A549 (cell line): ENCODE results near the gene SART1. TPM values are rescaled to one million over a fixed set of nuclear protein-coding genes. Genes with fewer than 3 reads are reported as not detected.

Source experiments
- ATAC-seq, 2 experiments: fragments of 200-7000 bp in 1 of 2; fragments of >200 bp in 1 of 2; cut with Nextera tagmentation in 1 of 2; cut with Tn5 transposase in 1 of 2; 3 replicates each; pipeline versions ENCODE4 v1.8.0 to v1.9.1; 2018 to 2020; ENCODE audit warnings: mild to moderate bottlenecking in 1 of 2, moderate library complexity in 1 of 2
- CTCF ChIA-PET: fragments of 300-600 bp; sonication (Branson Sonifier 250); formaldehyde crosslinking; extraction: SDS; loops from one replicate; lab custom pipeline; 2021; ENCODE audit warnings: antibody characterized with exemption, inconsistent platforms; lab: Yijun Ruan, JAX
- POLR2A ChIA-PET: fragments of 350-600 bp; formaldehyde crosslinking; extraction: SDS; loops from one replicate; lab custom pipeline; 2021; ENCODE audit warnings: antibody characterized with exemption, inconsistent platforms; lab: Yijun Ruan, JAX
- DNase-seq, 2 experiments: peaks; one replicate each; pipeline versions ENCODE4 v3.0.0 to v3.0.0-alpha.2; 2011 to 2016; ENCODE audit warnings: low read depth in 1 of 2, low spot score in 1 of 2
- FAIRE-seq: peaks from 2 replicates; lab custom pipeline; 2011; peaks lifted over from hg19 to GRCh38; lab: Jason Lieb, UNC
- H3K27ac ChIP-seq, 2 experiments: fragments of >200 bp; sonication (Bioruptor Twin); formaldehyde crosslinking; 3 replicates each; pipeline ENCODE4 v1.5.1; 2016 to 2017
- H3K4me1 ChIP-seq: fragments of >200 bp; sonication (Bioruptor Twin); formaldehyde crosslinking; 3 replicates; pipeline ENCODE4 v1.6.1; 2016
- H3K4me2 ChIP-seq: fragments of >200 bp; sonication (Bioruptor Twin); formaldehyde crosslinking; 3 replicates; pipeline ENCODE4 v1.6.1; 2016
- H3K4me3 ChIP-seq: fragments of >200 bp; sonication (Bioruptor Twin); formaldehyde crosslinking; 3 replicates; pipeline ENCODE4 v1.5.1; 2016
- H3K9me3 ChIP-seq: fragments of >200 bp; sonication (Bioruptor Twin); formaldehyde crosslinking; 3 replicates; pipeline ENCODE4 v1.6.1; 2016
- BCL3 ChIP-seq: fragments of >200 bp; sonication (Bioruptor Twin); formaldehyde crosslinking; IDR thresholded peaks from 3 replicates; pipeline ENCODE4 v1.6.1; 2016
- CBX2 ChIP-seq: fragments of 200-600 bp; sonication (generic); IDR thresholded peaks from 2 replicates; pipeline ENCODE4 v1.6.1; 2016; ENCODE audit warnings: low read depth, mild to moderate bottlenecking, borderline replicate concordance
- E2F6 ChIP-seq: IDR thresholded peaks from 2 replicates; pipeline ENCODE4 v1.6.1; 2012; ENCODE audit warnings: low read depth, borderline replicate concordance
- EHF ChIP-seq: fragments of 250-450 bp; sonication (Bioruptor Pico); IDR thresholded peaks from 2 replicates; pipeline ENCODE4 v1.5.0; 2020; ENCODE audit warnings: mild to moderate bottlenecking
- FOXS1 ChIP-seq: fragments of 250-450 bp; sonication (Bioruptor Pico); IDR thresholded peaks from 2 replicates; pipeline ENCODE4 v1.5.0; 2020; ENCODE audit warnings: mild to moderate bottlenecking, moderate library complexity
- HDAC2 ChIP-seq: fragments of 200-600 bp; sonication (generic); IDR thresholded peaks from 2 replicates; pipeline ENCODE4 v1.6.1; 2016
- HEYL ChIP-seq: fragments of 250-450 bp; sonication (Bioruptor Pico); IDR thresholded peaks from 2 replicates; pipeline ENCODE4 v1.8.0; 2021; ENCODE audit warnings: mild to moderate bottlenecking, moderate library complexity
- HOXB13 ChIP-seq: fragments of 250-450 bp; sonication (Bioruptor Pico); IDR thresholded peaks from 2 replicates; pipeline ENCODE4 v1.5.0; 2020; ENCODE audit warnings: low read depth, mild to moderate bottlenecking, moderate library complexity
- KDM5A ChIP-seq: fragments of 200-600 bp; sonication (generic); IDR thresholded peaks from 2 replicates; pipeline ENCODE4 v1.6.1; 2016; ENCODE audit warnings: antibody characterized with exemption, mild to moderate bottlenecking
- MAX ChIP-seq: IDR thresholded peaks from 2 replicates; pipeline ENCODE4 v1.6.1; 2012
- MYC ChIP-seq: IDR thresholded peaks from 2 replicates; pipeline ENCODE4 v1.6.1; 2012; ENCODE audit warnings: mild to moderate bottlenecking, inconsistent platforms, low read length, improper control_type of control experiment, borderline replicate concordance
- NR3C1 ChIP-seq: fragments of >200 bp; sonication (Bioruptor Twin); formaldehyde crosslinking; IDR thresholded peaks from 3 replicates; pipeline ENCODE4 v1.6.1; 2017
- PBX3 ChIP-seq: IDR thresholded peaks from 2 replicates; pipeline ENCODE4 v1.6.1; 2012
- RARB ChIP-seq: fragments of 250-450 bp; sonication (Bioruptor Pico); IDR thresholded peaks from 2 replicates; pipeline ENCODE4 v1.8.0; 2021; ENCODE audit warnings: mild to moderate bottlenecking, moderate library complexity
- RCOR1 ChIP-seq: fragments of 150-350 bp; IDR thresholded peaks from 2 replicates; pipeline ENCODE4 v1.6.1; 2014; ENCODE audit warnings: antibody characterized with exemption, low read length, low read depth
- REST ChIP-seq: fragments of 200-600 bp; sonication (generic); IDR thresholded peaks from 2 replicates; pipeline ENCODE4 v1.6.1; 2016; ENCODE audit warnings: antibody characterized with exemption, mild to moderate bottlenecking, moderate library complexity
- ZC3H11A ChIP-seq: fragments of 450-650 bp; IDR thresholded peaks from 2 replicates; pipeline ENCODE4 v1.6.1; 2014; ENCODE audit warnings: antibody characterized with exemption, mild to moderate bottlenecking
- ZFP36 ChIP-seq: fragments of 450-650 bp; IDR thresholded peaks from 2 replicates; pipeline ENCODE4 v1.6.1; 2014; ENCODE audit warnings: borderline replicate concordance; ENCODE audit not compliant: partially characterized antibody
- WGBS: methylation state at CpG from one replicate; pipeline ENCODE4 v1.1.6; 2017; ENCODE audit errors: missing lambda C conversion rate; 5-methylcytosine and 5-hydroxymethylcytosine counted together
- polyA plus RNA-seq, 4 experiments: library from polyadenylated mRNA; depleted of rRNA in 3 of 4; stranded (reverse); fragments of >200 nt; fragmentation: RNase III in 1 of 4; extraction: RNeasy Plus Mini Kit Qiagen cat#74134 plus additional on column Dnase treatment in 1 of 4; gene quantifications; 2 replicates in 3 of 4; 3 replicates in 1 of 4; pipeline ENCODE4 v1.2.3, GENCODE V29; 2011 to 2017

SART1 gene
- polyA plus RNA-seq, 2 of the 4 experiments (the other 2 are of a cell fraction), result 22.0 to 53.8 TPM

- no peak for TF ChIP-seq E2F6
Observed at GRCh38 chr11:66011239-66011784, 49.8 kb downstream of the SART1 start (continued).

GRCh38 chr11:66011785-66012303, 50.3 kb downstream of the SART1 start, which contains the start of gene CST6:
CST6 (plus strand) TSS chr11:66012008; CDS start chr11:66012045, 37 bp downstream.
- H3K9me3 ChIP-seq, result no peaks in the 10 kb centered on the region
- no peak within 1 kb of the TSS for H3K4me3 ChIP-seq
- no peak for TF ChIP-seq NR3C1
- no peak for TF ChIP-seq ZFP36
- TF ChIP-seq HOXB13 (CRISPR knock-in tag), result no peak
- no peak for TF ChIP-seq RARB
- no peak for TF ChIP-seq CBX2
- no peak for TF ChIP-seq FOXS1 (CRISPR knock-in tag)
- no peak for TF ChIP-seq PBX3
- TF ChIP-seq EHF (CRISPR knock-in tag), result no peak
- TF ChIP-seq, all 56 proteins: peak for 0
- DNase-seq, result no peak
- peak within 1 kb of the TSS in 1 of 2 experiments; percentile 12; a peak in 1 of 6 replicates for H3K27ac ChIP-seq
- 91% methylated on average over 42 of the region's 61 CpGs for WGBS
- peaks cover 16% of the 10 kb centered on the region for H3K4me1 ChIP-seq
- POLR2A ChIA-PET, result interaction anchor here (0.6 to 1.5 kb wide), 3 partner anchors 9 to 251 kb away, joined by 3 to 5 read pairs (median 4); partner anchors contain the start of gene BANF1
- no peak within 1 kb of the TSS for H3K4me2 ChIP-seq
- FAIRE-seq, result no peak
- ATAC-seq, result no peak
- CTCF ChIA-PET, result interaction anchor here (1.5 to 11.6 kb wide), 2 partner anchors 10 to 34 kb away, joined by 6 to 121 read pairs; no protein-coding TSS in a partner anchor

GRCh38 chr11:66012371-66012945, 50.9 kb downstream of the SART1 start:
- no peak for TF ChIP-seq MAX
- TF ChIP-seq HDAC2, result no peak
- no peak for TF ChIP-seq HEYL (CRISPR knock-in tag)
- TF ChIP-seq MYC, result no peak
- TF ChIP-seq ZC3H11A, result no peak
- no peak for TF ChIP-seq KDM5A
- TF ChIP-seq, all 56 proteins: peak for 0
- no peak for DNase-seq
- 76% methylated on average over 11 of the region's 12 CpGs for WGBS
- CTCF ChIA-PET, result interaction anchor here (1.1 to 11.6 kb wide), 6 partner anchors 9 to 56 kb away, joined by 3 to 121 read pairs (median 5); partner anchors contain the start of gene CATSPER1
- Histone ChIP-seq H3K4me2 (no peak overlapping the region), H3K4me1 (peaks cover 16% of the 10 kb centered on the region), H3K4me3 (no peak overlapping the region), H3K27ac (no peak overlapping the region), H3K9me3 (no peaks in the 10 kb centered on the region)
- ATAC-seq, result no peak
- POLR2A ChIA-PET, result interaction anchor here (1.1 to 1.8 kb wide), 3 partner anchors 10 kb away, joined by 3 to 12 read pairs (median 5); partner anchors contain the start of genes BANF1 and EIF1AD
- FAIRE-seq, result no peak

GRCh38 chr11:66012946-66013761, 51.6 kb downstream of the SART1 start:
- no peak overlapping the region for H3K4me2 ChIP-seq
- CTCF ChIA-PET, result interaction anchor here (1.1 to 11.6 kb wide), 7 partner anchors 8 to 55 kb away, joined by 3 to 121 read pairs (median 4); partner anchors contain the start of gene CATSPER1
- ATAC-seq, result peak in 1 of 2 experiments; percentile 22; a peak in 1 of 6 replicates
- no peak for TF ChIP-seq RCOR1
- TF ChIP-seq BCL3, result no peak
- peak; percentile 42; the same call in 1 of the 2 replicates for TF ChIP-seq REST
- TF ChIP-seq, all 56 proteins: peak for 1
- DNase-seq (no peak), FAIRE-seq (no peak)
- Histone ChIP-seq H3K9me3 (no peaks in the 10 kb centered on the region), H3K27ac (peak overlapping the region in 1 of 2 experiments; percentile 12; a peak in 1 of 6 replicates), H3K4me1 (peaks cover 16% of the 10 kb centered on the region), H3K4me3 (no peak overlapping the region)
- POLR2A ChIA-PET, result interaction anchor here (1.1 to 1.8 kb wide), 2 partner anchors 9 to 11 kb away, joined by 3 to 12 read pairs; partner anchors contain the start of genes BANF1 and EIF1AD
- 63% methylated on average over 9 of the region's 12 CpGs for WGBS
